ENCODE data around the gene ATP2B2.

The ATP2B2 gene

GRCh38 chr3:10428406-10429091 lies 76.8 kb downstream of the ATP2B2 start:
- DNase-seq (ENCODE audit: low spot score): no peak

- DNase-seq (ENCODE audit: low spot score): no peak
Measured at GRCh38 chr3:10426346-10427220, 78.8 kb downstream of the ATP2B2 start.

GRCh38 chr3:10423171-10423882 lies 82.1 kb downstream of the ATP2B2 start:
- no peak for DNase-seq (ENCODE audit: low spot score)

DNA sequence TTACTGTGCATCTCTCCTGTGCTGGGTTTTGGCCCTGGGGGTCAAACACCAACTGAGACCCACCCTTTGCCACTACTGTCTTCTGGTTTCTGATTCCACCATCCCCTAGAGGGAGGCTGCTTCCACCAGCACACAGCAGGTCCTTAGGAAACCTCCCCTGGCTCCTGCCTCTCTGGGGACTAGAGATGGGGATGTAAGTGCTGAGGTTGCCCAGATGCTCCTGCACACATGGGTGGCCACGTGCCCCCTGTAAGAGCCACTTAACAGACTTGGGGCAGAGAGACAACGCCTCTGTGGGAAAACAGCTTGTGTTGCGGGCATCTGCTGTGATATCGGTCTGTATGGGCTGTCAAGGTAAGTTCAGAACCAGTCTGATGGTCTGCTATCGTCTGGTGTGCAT lies 83.4 kb downstream of the ATP2B2 start:
- no peak for DNase-seq (ENCODE audit: low spot score)

GRCh38 chr3:10420745-10421475 lies 84.5 kb downstream of the ATP2B2 start:
- no peak for DNase-seq (ENCODE audit: low spot score)

GRCh38 chr3:10419637-10420232 lies 85.7 kb downstream of the ATP2B2 start:
- no peak for DNase-seq (ENCODE audit: low spot score)

GRCh38 chr3:10417847-10418246 lies 87.5 kb downstream of the ATP2B2 start:
- DNase-seq (ENCODE audit: low spot score): no peak

- no peak for DNase-seq (ENCODE audit: low spot score)
Measured at GRCh38 chr3:10416730-10417300, 88.6 kb downstream of the ATP2B2 start.

DNA sequence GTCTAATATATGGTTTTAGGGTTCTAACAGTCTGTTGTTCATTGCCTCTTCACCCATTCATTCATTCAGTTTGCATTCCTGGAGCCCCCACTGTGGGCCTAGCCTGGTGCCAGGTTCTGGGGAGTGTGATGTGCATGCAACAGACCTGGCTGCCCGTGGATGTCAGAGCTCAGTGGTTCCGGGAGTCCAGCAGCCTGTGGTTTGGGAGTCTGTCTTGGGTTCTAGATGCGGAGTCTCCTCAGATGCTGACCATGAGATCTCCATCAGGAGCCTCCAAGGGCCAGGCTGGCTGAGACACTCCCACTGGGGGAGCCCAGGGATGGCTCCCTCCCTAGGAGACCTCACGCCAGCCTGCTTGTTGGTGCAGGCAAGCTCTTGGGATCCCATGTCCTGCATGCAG lies 92.3 kb downstream of the ATP2B2 start:
- no peak for DNase-seq (ENCODE audit: low spot score)

- no peak for DNase-seq (ENCODE audit: low spot score)
Measured at GRCh38 chr3:10411598-10412332, 93.6 kb downstream of the ATP2B2 start.

GRCh38 chr3:10410383-10411002 lies 94.9 kb downstream of the ATP2B2 start:
- no peak for DNase-seq (ENCODE audit: low spot score)

GRCh38 chr3:10408680-10409079 lies 96.7 kb downstream of the ATP2B2 start:
- DNase-seq (ENCODE audit: low spot score): no peak

GRCh38 chr3:10407361-10407760 lies 98.0 kb downstream of the ATP2B2 start:
- no peak for DNase-seq (ENCODE audit: low spot score)

- DNase-seq (ENCODE audit: low spot score): no peak
Measured at GRCh38 chr3:10406414-10406813, 99.0 kb downstream of the ATP2B2 start.

DNA sequence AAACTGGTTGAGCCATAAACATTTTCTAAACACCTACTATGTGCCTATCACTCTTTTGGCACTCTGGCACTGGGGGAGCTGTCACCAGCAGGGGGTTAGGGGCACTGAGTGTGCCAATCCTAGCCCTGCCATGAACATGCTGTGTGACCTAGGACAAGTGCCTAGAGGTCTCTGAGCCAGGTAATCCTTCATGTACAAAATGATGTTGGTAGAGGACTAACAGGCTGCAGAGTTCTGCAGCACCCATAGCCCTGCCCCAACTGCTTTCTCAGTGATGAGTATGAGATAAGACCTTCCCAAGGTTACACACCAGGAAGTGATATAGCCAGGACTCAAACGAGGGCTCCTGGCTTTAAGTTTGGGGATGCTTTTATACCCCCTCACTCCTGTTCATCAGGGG lies 99.6 kb downstream of the ATP2B2 start:
- no peak for DNase-seq (ENCODE audit: low spot score)

DNA sequence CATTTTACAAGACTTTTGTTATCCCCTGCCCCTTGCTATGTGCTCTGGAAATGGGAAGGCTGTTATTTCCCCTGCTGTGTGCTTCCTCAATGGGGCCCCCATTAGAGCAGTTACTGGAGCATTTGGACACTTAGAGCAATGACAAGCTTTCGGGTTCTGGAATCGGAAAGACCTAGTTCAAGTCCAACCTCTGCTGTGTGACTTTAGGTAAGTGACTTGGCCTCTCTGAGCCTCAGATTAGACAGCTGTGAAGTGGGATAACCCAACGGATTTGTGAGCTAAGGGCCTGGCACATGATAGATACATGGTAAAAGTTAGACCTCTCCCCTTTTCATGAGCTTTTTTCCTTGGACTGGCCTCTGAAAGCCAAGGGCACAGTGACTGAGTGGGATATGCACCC lies 100.5 kb downstream of the ATP2B2 start:
- DNase-seq (ENCODE audit: low spot score): no peak

DNA sequence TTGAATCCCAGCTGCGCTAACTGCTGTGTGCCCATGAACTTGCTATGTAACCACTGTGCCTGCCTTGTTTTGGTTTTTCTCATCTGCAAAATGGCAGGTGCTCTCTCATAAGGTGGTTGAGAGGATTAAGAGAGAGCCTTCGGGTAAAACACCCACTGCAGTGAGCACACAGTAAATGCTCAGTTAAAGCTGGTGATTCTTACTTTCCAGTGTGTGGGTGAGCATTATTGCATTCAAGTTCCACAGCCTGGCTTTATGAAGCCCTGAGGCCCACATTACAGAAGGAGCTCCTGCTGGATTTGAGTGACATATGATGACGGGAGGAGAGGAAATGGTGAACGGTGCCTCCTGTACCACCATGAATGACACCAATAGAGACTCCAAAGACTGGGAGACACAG lies 101.0 kb downstream of the ATP2B2 start:
- DNase-seq (ENCODE audit: low spot score): no peak

DNA sequence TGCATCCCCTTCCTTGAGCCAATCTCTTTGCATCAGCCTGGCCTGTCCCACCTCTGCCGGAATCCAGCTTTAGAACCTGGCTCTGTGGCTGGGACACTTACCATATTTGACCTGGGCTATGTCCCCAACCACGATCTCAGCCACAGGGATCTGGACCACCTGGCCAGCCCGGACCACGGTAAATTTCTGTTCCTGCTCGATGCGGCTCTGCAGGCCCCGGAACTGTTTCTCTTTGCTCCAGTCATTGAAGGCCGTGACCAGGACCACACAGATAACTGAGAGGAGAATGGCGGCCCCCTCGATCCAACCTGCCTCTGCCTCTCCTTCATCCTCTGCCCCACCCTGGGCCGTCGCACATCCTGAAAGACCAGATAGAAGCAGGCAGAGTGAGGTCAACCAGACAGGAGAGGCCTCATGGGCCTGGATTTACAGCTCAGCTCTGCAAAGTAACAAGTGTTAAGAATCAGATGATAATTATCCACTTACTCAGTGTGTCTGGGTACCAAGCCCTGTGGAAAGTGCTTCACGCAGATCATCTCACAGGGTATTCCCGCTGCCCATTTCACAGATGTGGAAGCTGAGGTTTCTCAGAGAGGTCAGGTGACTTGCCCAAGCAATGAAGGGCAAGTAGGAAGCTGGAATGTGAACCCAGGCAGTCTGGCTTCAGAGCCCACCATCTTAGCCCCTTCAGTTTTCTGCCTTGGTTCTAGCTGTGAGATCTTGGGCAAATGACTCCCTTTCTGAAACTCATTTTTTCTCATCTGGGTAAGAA lies 103.2 kb downstream of the ATP2B2 start:
- DNase-seq (ENCODE audit: low spot score): no peak

DNA sequence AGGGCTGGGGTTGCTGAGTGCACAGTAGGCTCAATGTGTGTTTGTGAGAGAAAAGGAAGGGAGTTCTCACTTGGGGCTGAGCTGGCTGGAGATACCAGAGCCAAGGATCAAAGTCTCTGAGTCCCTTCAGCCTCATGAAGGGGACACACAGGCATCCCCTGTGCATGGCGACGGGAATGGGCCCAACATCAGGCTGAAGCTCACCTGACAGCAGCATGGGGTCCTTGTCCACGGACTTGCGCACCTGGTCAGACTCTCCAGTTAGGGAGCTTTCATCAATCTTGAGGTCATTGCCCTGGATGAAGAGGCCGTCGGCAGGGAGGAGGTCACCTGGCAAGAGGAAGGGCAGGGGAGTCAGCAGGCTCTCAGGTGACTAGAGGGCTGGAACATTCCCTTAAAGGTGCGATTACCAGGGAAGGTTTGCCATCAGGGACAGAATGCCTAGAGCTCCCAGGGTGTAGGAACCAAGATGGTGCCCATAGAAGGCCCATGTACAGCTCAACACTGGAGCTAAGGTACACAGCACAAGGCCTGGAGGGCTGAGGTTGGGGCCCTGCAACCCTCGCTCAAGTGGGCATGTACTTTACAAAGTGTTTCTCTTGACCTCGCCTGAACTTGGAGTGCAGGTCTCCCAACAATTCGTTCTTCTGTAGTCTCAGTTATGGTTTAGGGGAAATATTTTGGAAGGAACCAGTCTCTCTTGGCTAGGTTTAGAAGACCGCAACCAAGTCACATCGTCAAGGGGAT lies 104.5 kb downstream of the ATP2B2 start:
- no peak for DNase-seq (ENCODE audit: low spot score)
